ENCODE data around the gene NAV3.

Gene NAV3

GRCh38 chr12:77995436-77996167 is 164.9 kb downstream of the NAV3 start:
- H3F3A ChIP-seq (ENCODE audit: low read depth), result no peaks in the 10 kb centered on the region
- H3K4me2 ChIP-seq (ENCODE audit: low read depth, low read length, poor library complexity, severe bottlenecking), result no peak overlapping the region
- H4K20me1 ChIP-seq (ENCODE audit: insufficient read depth, low read length, poor library complexity, severe bottlenecking), result no peaks in the 10 kb centered on the region
- H3K9me2 ChIP-seq (replicated peaks; ENCODE audit: low read depth, low read length), result no peaks in the 10 kb centered on the region
- no peaks in the 10 kb centered on the region for H3K79me2 ChIP-seq (ENCODE audit: insufficient read depth, low read length)
- no peaks in the 10 kb centered on the region for H3K9me3 ChIP-seq (ENCODE audit: insufficient read depth, low read depth, low read length)
- no peak overlapping the region for H2AFZ ChIP-seq (ENCODE audit: low read length)
- no peaks in the 10 kb centered on the region for H3K4me1 ChIP-seq (ENCODE audit: insufficient read depth, low read length, poor library complexity, severe bottlenecking)
- no peak overlapping the region for H3K9ac ChIP-seq (ENCODE audit: low read depth, low read length, poor library complexity, severe bottlenecking)
- H3K36me3 ChIP-seq (ENCODE audit: insufficient read depth, low read length), result no peaks in the 10 kb centered on the region
- H3K27me3 ChIP-seq (ENCODE audit: insufficient read depth, low read length, poor library complexity, severe bottlenecking), result no peaks in the 10 kb centered on the region
- H3K4me3 ChIP-seq (ENCODE audit: low read length, poor library complexity, severe bottlenecking), result no peak overlapping the region
- TF ChIP-seq, protein P1, sequence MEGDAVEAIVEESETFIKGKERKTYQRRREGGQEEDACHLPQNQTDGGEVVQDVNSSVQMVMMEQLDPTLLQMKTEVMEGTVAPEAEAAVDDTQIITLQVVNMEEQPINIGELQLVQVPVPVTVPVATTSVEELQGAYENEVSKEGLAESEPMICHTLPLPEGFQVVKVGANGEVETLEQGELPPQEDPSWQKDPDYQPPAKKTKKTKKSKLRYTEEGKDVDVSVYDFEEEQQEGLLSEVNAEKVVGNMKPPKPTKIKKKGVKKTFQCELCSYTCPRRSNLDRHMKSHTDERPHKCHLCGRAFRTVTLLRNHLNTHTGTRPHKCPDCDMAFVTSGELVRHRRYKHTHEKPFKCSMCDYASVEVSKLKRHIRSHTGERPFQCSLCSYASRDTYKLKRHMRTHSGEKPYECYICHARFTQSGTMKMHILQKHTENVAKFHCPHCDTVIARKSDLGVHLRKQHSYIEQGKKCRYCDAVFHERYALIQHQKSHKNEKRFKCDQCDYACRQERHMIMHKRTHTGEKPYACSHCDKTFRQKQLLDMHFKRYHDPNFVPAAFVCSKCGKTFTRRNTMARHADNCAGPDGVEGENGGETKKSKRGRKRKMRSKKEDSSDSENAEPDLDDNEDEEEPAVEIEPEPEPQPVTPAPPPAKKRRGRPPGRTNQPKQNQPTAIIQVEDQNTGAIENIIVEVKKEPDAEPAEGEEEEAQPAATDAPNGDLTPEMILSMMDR (conservative IDR thresholded peaks at IDR 0.05; ENCODE audit: low read length), result no peak
- no peak for TF ChIP-seq EZH2phosphoT487 (IDR thresholded peaks at IDR 0.05; ENCODE audit: borderline replicate concordance)

DNA sequence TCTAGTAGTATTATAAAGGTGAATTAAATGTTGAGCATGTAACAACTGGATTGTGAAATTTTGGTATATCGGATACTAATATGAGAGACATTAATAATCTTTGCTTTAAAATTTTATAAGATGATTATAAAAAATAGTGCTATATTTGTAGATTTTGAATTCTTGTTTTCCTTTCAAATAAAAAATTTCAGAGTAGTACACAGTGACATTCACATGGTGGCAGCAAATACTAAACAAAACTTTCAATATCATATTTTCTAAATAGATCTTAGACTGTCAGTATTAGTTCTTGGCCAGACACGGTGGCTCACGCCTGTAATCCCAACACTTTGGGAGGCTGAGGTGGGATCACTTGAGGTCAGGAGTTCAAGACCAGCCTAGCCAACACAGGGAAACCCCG is 166.0 kb downstream of the NAV3 start:
- Histone ChIP-seq H4K20me1 (ENCODE audit: insufficient read depth, low read length, poor library complexity, severe bottlenecking) (no peaks in the 10 kb centered on the region), H3K27me3 (ENCODE audit: insufficient read depth, low read length, poor library complexity, severe bottlenecking) (no peaks in the 10 kb centered on the region), H3K79me2 (ENCODE audit: insufficient read depth, low read length) (no peaks in the 10 kb centered on the region), H3K4me2 (ENCODE audit: low read depth, low read length, poor library complexity, severe bottlenecking) (no peak overlapping the region), H3K4me3 (ENCODE audit: low read length, poor library complexity, severe bottlenecking) (no peak overlapping the region), H2AFZ (ENCODE audit: low read length) (no peak overlapping the region), H3K36me3 (ENCODE audit: insufficient read depth, low read length) (no peaks in the 10 kb centered on the region), H3K9me3 (ENCODE audit: insufficient read depth, low read depth, low read length) (no peaks in the 10 kb centered on the region), H3K4me1 (ENCODE audit: insufficient read depth, low read length, poor library complexity, severe bottlenecking) (no peaks in the 10 kb centered on the region), H3F3A (ENCODE audit: low read depth) (no peaks in the 10 kb centered on the region), H3K9ac (ENCODE audit: low read depth, low read length, poor library complexity, severe bottlenecking) (no peak overlapping the region), H3K9me2 (replicated peaks; ENCODE audit: low read depth, low read length) (no peaks in the 10 kb centered on the region)
- TF ChIP-seq EZH2phosphoT487 (IDR thresholded peaks at IDR 0.05; ENCODE audit: borderline replicate concordance), result no peak
- TF ChIP-seq, protein P1 (conservative IDR thresholded peaks at IDR 0.05; ENCODE audit: low read length), result no peak

DNA sequence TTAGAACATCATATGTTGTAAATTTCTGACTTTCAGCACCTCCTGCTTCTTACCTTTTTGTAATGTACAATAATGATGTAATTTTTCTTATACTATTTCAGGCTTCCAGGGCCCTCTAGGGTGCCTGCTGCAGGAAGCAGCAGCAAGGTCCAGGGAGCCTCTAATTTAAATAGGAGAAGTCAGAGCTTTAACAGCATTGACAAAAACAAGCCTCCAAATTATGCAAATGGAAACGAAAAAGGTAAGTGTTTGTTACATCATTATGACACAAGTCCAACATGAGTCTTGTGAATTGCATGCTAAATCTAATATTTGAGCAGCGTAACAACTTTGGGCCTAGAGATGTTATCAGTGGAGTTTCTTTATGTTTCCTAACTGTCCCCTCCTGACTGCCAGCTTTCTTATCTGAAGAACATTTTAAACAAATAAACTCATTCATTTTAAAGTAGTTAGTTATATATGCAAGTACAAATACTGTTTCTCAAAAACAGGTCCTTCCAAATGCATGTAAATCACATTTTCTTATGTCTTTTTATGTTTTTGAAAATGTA is 167.6 kb downstream of the NAV3 start:
- no peaks in the 10 kb centered on the region for H3K36me3 ChIP-seq (ENCODE audit: insufficient read depth, low read length)
- no peaks in the 10 kb centered on the region for H3K4me1 ChIP-seq (ENCODE audit: insufficient read depth, low read length, poor library complexity, severe bottlenecking)
- H3K4me3 ChIP-seq (ENCODE audit: low read length, poor library complexity, severe bottlenecking), result no peak overlapping the region
- H2AFZ ChIP-seq (ENCODE audit: low read length), result 0 out of 2 replicates have a peak overlapping the region, but pooled peaks have one; percentile 10
- no peak overlapping the region for H3K9ac ChIP-seq (ENCODE audit: low read depth, low read length, poor library complexity, severe bottlenecking)
- H3K79me2 ChIP-seq (ENCODE audit: insufficient read depth, low read length), result no peaks in the 10 kb centered on the region
- H3K4me2 ChIP-seq (ENCODE audit: low read depth, low read length, poor library complexity, severe bottlenecking), result no peak overlapping the region
- TF ChIP-seq, protein P1 (conservative IDR thresholded peaks at IDR 0.05; ENCODE audit: low read length), result no peak
- TF ChIP-seq EZH2phosphoT487 (IDR thresholded peaks at IDR 0.05; ENCODE audit: borderline replicate concordance), result no peak
- H3K27me3 ChIP-seq (ENCODE audit: insufficient read depth, low read length, poor library complexity, severe bottlenecking), result no peaks in the 10 kb centered on the region
- no peaks in the 10 kb centered on the region for H3F3A ChIP-seq (ENCODE audit: low read depth)
- no peaks in the 10 kb centered on the region for H3K9me2 ChIP-seq (replicated peaks; ENCODE audit: low read depth, low read length)
- no peaks in the 10 kb centered on the region for H4K20me1 ChIP-seq (ENCODE audit: insufficient read depth, low read length, poor library complexity, severe bottlenecking)
- H3K9me3 ChIP-seq (ENCODE audit: insufficient read depth, low read depth, low read length), result no peaks in the 10 kb centered on the region
